ENCODE data around the gene SDCBP2.

The SDCBP2 gene

DNA sequence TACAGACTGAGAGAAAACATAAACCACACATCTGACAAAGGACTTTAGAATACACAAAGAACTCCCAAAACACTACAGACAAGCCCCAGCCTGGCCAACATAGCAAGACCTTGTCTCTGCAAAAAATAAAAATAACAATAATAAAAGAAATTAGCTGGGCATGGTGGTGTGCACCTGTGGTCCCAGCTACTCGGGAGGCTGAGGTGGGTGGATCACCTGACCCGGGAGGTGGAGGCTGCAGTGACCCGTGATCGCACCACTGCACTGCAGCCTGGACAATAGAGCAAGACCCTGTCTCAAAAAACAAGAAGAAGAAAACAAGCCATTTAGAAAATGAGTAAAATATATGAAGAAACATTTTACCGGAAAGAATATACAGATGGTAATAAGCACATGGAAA lies 13.1 kb downstream of the SDCBP2 start:
- Mint-ChIP-seq H3K27me3 (ENCODE audit: low read depth) (peaks cover 4% of the 10 kb centered on the region), H3K36me3 (ENCODE audit: low read depth) (no peaks in the 10 kb centered on the region), H3K9me3 (no peaks in the 10 kb centered on the region), H3K4me3 (no peak overlapping the region), H3K4me1 (peaks cover 6% of the 10 kb centered on the region), H3K27ac (no peak overlapping the region)
- TF ChIP-seq CTCF (IDR thresholded peaks at IDR 0.05; ENCODE audit: unreplicated experiment in 3 of 3): no peak

DNA sequence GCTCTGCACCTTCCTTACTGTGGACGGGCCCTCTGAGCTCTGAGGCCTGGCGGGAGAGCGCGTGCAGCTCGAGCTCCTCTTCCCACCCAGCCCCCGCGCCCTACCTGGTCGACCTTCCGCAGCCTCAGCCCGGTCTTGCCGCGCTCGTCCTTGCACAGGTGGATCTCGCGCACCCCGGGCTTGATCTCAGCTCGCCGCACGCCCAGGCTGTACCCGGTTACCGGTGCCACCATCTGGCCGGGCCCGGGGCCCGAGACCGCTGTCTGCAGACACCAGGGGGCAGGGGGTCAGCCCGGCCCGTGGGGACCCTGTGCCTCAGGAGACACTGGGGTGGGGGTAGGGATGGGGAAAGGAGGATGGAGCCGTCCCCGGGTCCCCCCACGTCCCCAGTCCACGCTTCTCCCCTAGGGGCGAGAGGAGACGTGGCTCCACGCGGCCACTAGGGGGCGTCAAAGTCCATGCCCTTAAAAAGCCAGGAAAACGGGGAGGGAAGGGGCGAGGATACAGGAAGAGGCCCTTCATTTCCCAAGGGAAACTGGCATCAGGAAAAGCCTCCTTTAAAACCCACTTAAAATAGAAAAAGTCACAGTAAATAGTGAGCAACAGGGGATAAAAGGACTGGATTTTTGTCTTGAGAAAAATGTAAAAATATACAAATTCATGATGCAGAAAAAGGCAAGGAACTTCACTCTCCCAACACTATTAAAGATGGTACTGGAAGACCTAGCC lies 15.5 kb downstream of the SDCBP2 start:
- Mint-ChIP-seq H3K4me3 (peak overlapping the region; percentile 9 to 36 (median 17)), H3K4me1 (peaks cover 6% of the 10 kb centered on the region), H3K27me3 (ENCODE audit: low read depth) (peaks cover 4% of the 10 kb centered on the region), H3K9me3 (no peaks in the 10 kb centered on the region), H3K27ac (peak overlapping the region; percentile 12 to 87 (median 66)), H3K36me3 (ENCODE audit: low read depth) (no peaks in the 10 kb centered on the region)
- TF ChIP-seq CTCF (IDR thresholded peaks at IDR 0.05; ENCODE audit: unreplicated experiment in 3 of 3): peak; percentile 94 to 99 (median 98)

GRCh38 chr20:1312904-1313235 lies 16.1 kb downstream of the SDCBP2 start:
- TF ChIP-seq CTCF (IDR thresholded peaks at IDR 0.05; ENCODE audit: unreplicated experiment in 3 of 3): no peak
- H3K4me3 Mint-ChIP-seq: no peak overlapping the region
- no peaks in the 10 kb centered on the region for H3K9me3 Mint-ChIP-seq
- H3K27me3 Mint-ChIP-seq (ENCODE audit: low read depth): peaks cover 4% of the 10 kb centered on the region
- H3K4me1 Mint-ChIP-seq: peaks cover 6% of the 10 kb centered on the region
- H3K27ac Mint-ChIP-seq: no peak overlapping the region
- no peaks in the 10 kb centered on the region for H3K36me3 Mint-ChIP-seq (ENCODE audit: low read depth)

DNA sequence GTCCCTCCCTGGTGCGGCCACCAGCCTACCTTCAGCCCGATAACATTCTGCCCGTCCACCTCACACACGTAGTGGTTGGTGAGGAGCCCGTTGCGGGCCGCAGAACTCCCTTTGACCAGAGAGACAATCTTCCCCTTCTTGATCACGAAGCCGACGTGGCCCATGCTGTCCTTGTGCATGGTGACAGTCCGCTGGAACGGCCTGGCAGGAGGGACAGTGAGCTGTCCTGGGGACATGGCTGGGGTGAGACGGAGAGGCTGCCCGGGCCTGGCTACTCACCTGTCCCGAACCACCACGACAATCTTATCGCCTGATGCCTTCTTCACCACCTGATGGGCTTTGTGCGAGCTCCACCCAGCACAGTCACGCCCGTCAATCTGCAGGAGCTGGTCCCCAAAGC lies 16.6 kb downstream of the SDCBP2 start:
- Mint-ChIP-seq H3K27me3 (ENCODE audit: low read depth) (peaks cover 4% of the 10 kb centered on the region), H3K9me3 (no peaks in the 10 kb centered on the region), H3K36me3 (ENCODE audit: low read depth) (no peaks in the 10 kb centered on the region), H3K4me1 (peaks cover 6% of the 10 kb centered on the region), H3K27ac (no peak overlapping the region), H3K4me3 (no peak overlapping the region)
- TF ChIP-seq CTCF (IDR thresholded peaks at IDR 0.05; ENCODE audit: unreplicated experiment in 3 of 3): no peak

DNA sequence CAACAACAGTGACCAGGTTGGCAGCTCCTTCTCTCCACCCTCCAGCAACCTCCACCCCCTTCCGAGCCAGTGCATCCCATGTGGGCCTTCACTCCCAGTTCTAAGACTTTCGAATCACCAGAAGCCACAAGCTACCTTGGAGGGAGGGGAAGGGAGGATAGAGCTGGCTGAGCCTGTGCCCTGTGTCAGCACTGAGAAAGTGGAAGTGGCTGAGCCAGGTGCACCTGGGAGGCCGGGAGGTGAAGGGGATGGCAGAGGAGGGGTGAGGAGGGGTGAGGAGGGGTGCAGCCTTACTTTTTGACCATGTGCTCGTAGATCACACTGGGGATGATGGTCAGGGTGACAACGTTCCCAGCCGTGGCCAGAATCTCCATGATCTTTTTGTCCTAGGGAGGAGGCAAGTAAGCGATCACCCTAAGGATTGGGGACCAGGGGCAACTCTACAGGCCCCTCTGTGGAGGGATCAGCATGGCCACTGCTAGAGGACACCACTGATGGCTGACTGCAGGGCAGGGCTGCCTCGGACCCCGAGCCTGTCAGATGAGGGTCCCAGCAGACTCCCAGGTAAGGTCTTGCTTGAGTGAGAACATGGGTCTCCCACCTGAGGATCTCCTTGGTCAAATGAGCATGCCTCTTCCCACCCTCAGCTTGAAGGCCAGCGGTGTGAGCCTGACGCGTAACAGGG lies 18.3 kb downstream of the SDCBP2 start:
- Mint-ChIP-seq H3K27me3 (ENCODE audit: low read depth) (peaks cover 4% of the 10 kb centered on the region), H3K4me3 (no peak overlapping the region), H3K4me1 (peaks cover 6% of the 10 kb centered on the region), H3K36me3 (ENCODE audit: low read depth) (no peaks in the 10 kb centered on the region), H3K27ac (peak overlapping the region in 1 of 3 experiments; percentile 28), H3K9me3 (no peaks in the 10 kb centered on the region)
- no peak for TF ChIP-seq CTCF (IDR thresholded peaks at IDR 0.05; ENCODE audit: unreplicated experiment in 3 of 3)

GRCh38 chr20:1310071-1310470 lies 18.9 kb downstream of the SDCBP2 start:
- H3K4me3 Mint-ChIP-seq: no peak overlapping the region
- H3K27me3 Mint-ChIP-seq (ENCODE audit: low read depth): peaks cover 4% of the 10 kb centered on the region
- H3K36me3 Mint-ChIP-seq (ENCODE audit: low read depth): no peaks in the 10 kb centered on the region
- H3K9me3 Mint-ChIP-seq: no peaks in the 10 kb centered on the region
- H3K4me1 Mint-ChIP-seq: peaks cover 6% of the 10 kb centered on the region
- H3K27ac Mint-ChIP-seq: no peak overlapping the region
- no peak for TF ChIP-seq CTCF (IDR thresholded peaks at IDR 0.05; ENCODE audit: unreplicated experiment in 3 of 3)
